ENCODE measurements around the gene SGPL1.
A peak's percentile ranks its signal among the peaks of the same experiment; 100 is the strongest.

SGPL1 gene

DNA sequence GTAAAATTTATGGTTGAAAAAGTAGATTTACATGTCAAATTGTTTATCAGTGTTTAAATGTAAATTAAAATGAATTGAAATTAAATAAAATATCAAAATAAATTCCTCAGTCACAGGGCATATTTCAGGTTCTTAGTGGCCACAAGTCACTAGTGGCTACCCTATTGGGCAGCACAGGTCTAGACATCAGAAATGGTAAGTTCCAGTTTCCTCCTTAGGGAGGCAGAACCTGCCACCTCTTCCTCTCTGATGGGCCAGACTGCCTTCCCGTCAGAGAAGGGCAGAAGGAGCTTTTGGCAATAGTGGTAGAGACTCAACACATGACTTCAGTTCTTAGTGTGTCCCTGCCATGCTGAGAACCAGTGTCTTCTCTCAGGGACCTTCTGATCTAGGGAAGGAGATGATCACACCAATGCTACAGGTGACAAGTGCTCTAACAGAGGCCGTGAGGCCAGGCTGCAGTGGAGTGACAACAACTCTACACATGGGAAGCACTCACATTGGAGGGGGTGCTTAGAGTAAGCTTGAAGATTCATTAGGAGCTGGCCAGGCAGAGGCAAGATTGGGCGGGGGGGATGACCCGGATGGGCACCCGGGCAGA lies 87.0 kb downstream of the SGPL1 start:
- CTCF ChIA-PET = interaction anchor here (1.0 to 10.7 kb wide), 15 partner anchors 10 to 1221 kb away, joined by 3 to 57 read pairs (median 5); no protein-coding TSS in a partner anchor

DNA sequence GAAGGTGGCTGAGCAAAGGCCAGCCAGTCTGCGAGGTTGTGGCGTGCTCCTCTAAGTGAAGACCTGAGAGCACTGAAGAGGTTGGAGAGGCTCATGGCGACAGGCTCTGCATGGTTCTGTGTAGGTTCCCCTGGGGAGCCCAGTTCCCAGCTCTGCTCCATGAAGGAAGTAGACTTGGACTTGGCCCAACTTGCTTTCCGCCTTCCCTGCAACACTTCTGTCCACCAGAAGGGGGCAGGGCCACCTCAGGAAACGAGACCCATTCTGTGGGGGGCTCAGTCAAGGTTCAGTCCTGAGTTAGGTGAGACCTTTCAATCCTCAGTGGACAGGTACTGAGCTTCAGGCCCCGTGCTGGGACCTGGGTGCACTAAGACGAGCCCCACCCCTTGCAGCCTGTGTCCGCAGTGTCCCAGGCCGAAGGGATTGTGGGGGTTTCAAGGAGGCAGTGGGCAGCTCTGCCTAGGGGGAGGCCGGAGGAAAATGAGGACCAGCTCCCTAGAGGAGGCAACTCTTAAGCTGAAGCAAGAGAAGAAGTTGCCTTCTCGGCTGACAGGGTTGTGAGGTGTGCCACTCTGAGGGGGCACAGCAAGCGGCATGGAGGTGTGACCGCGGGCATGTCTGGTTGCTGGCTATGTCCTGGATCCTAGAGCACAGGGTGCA lies 87.6 kb downstream of the SGPL1 start:
- Histone ChIP-seq H3K9me3 (ENCODE audit: control extremely low read depth in 1 of 5, control insufficient read depth in 4 of 5, insufficient read depth in 2 of 5, low read depth in 1 of 5, low read length in 4 of 5) (no peaks in the 10 kb centered on the region), H3K27me3 (replicated peaks in 2 of 5; ENCODE audit: control insufficient read depth in 4 of 5, insufficient read depth in 5 of 5, low read length in 4 of 5) (no peaks in the 10 kb centered on the region), H3K4me1 (ENCODE audit: control extremely low read depth in 1 of 4, control insufficient read depth in 4 of 4, insufficient read depth in 4 of 4, low read length in 3 of 4) (no peaks in the 10 kb centered on the region), H3K27ac (ENCODE audit: insufficient read depth in 1 of 2, low read depth in 1 of 2, low read length in 2 of 2, poor library complexity in 1 of 2, severe bottlenecking in 2 of 2) (no peak overlapping the region), H3K36me3 (ENCODE audit: control insufficient read depth in 4 of 4, insufficient read depth in 4 of 4, low read length in 3 of 4) (no peaks in the 10 kb centered on the region), H3K4me3 (ENCODE audit: control insufficient read depth in 1 of 7, extremely low read depth in 1 of 7, insufficient read depth in 4 of 7, low read depth in 2 of 7, low read length in 6 of 7) (no peak overlapping the region)
- DNase-seq = peak; percentile 41 to 61 (median 57)
- ChIA-PET POLR2A (no interaction called here), CTCF (interaction anchor here (1.0 to 10.7 kb wide), 17 partner anchors 9 to 389 kb away, joined by 3 to 57 read pairs (median 4); no protein-coding TSS in a partner anchor)
- 69% methylated on average over 14 of the region's 14 CpGs for WGBS (ENCODE audit: insufficient coverage)

More for the DNA sequence above, 87.0 kb downstream of the SGPL1 start:
- H3K27ac ChIP-seq (ENCODE audit: insufficient read depth in 1 of 2, low read depth in 1 of 2, low read length in 2 of 2, poor library complexity in 1 of 2, severe bottlenecking in 2 of 2) = no peak overlapping the region
- H3K27me3 ChIP-seq (replicated peaks in 2 of 5; ENCODE audit: control insufficient read depth in 4 of 5, insufficient read depth in 5 of 5, low read length in 4 of 5) = no peaks in the 10 kb centered on the region
- H3K9me3 ChIP-seq (ENCODE audit: control extremely low read depth in 1 of 5, control insufficient read depth in 4 of 5, insufficient read depth in 2 of 5, low read depth in 1 of 5, low read length in 4 of 5) = no peaks in the 10 kb centered on the region
- POLR2A ChIA-PET = no interaction called here
- WGBS (ENCODE audit: insufficient coverage) = 92% methylated on average over 4 of the region's 5 CpGs
- no peak for DNase-seq
- H3K36me3 ChIP-seq (ENCODE audit: control insufficient read depth in 4 of 4, insufficient read depth in 4 of 4, low read length in 3 of 4) = no peaks in the 10 kb centered on the region
- no peaks in the 10 kb centered on the region for H3K4me1 ChIP-seq (ENCODE audit: control extremely low read depth in 1 of 4, control insufficient read depth in 4 of 4, insufficient read depth in 4 of 4, low read length in 3 of 4)
- H3K4me3 ChIP-seq (ENCODE audit: control insufficient read depth in 1 of 7, extremely low read depth in 1 of 7, insufficient read depth in 4 of 7, low read depth in 2 of 7, low read length in 6 of 7) = no peak overlapping the region

DNA sequence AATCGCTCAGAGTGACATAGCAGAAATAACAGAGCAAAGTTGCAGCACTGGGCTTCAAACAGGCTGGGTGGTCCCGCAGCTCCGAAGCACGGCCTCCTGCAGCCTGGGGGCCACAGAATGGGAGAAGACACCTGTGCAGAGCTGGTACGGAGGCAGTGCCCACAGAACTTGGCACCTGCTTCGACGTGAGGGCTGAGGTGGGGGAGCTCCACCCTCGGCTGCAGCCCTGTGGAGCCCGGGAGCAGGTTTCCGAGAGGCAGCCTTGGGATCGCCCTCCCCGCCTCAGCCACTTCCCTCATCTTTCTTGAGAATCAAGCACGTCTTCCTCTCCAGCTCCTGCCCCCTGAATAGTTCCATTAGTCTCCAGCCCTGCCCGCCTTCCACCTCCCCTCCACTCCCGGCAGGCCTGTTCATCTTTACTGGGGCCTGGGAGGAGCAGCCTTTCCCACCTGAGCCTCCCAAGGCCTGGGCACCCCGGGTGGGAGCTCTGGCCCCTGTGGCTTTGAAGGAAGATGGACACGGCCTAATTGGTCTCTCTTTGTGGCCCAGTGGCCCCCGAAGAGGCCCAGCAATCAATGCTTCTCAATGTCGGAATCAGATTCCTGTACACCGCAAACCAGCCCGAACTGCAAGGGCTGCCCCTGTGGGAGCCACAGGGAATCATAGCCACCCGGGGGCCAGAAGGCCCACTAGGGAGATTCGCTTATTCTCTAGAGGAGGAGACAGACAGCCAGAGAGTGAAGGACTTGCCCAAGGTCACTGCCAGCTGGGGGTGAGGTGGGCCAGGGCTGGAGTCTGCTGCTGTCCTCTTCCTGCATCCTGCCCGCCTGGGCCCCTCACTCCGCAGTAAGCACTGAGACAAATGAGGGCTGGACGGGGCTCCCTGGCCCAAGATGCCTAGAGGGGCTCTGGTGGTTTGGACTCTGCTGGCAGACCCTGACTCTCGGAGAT lies 89.6 kb downstream of the SGPL1 start:
- no peak overlapping the region for H3K27ac ChIP-seq (ENCODE audit: insufficient read depth in 1 of 2, low read depth in 1 of 2, low read length in 2 of 2, poor library complexity in 1 of 2, severe bottlenecking in 2 of 2)
- ChIA-PET POLR2A (no interaction called here), CTCF (interaction anchor here (0.5 to 10.7 kb wide), 5 partner anchors 20 to 384 kb away, joined by 3 to 57 read pairs (median 5); no protein-coding TSS in a partner anchor)
- DNase-seq = no peak
- no peaks in the 10 kb centered on the region for H3K27me3 ChIP-seq (replicated peaks in 2 of 5; ENCODE audit: control insufficient read depth in 4 of 5, insufficient read depth in 5 of 5, low read length in 4 of 5)
- no peaks in the 10 kb centered on the region for H3K4me1 ChIP-seq (ENCODE audit: control extremely low read depth in 1 of 4, control insufficient read depth in 4 of 4, insufficient read depth in 4 of 4, low read length in 3 of 4)
- H3K4me3 ChIP-seq (ENCODE audit: control insufficient read depth in 1 of 7, extremely low read depth in 1 of 7, insufficient read depth in 4 of 7, low read depth in 2 of 7, low read length in 6 of 7) = no peak overlapping the region
- 94% methylated on average over 26 of the region's 27 CpGs for WGBS (ENCODE audit: insufficient coverage)
- no peaks in the 10 kb centered on the region for H3K9me3 ChIP-seq (ENCODE audit: control extremely low read depth in 1 of 5, control insufficient read depth in 4 of 5, insufficient read depth in 2 of 5, low read depth in 1 of 5, low read length in 4 of 5)
- H3K36me3 ChIP-seq (ENCODE audit: control insufficient read depth in 4 of 4, insufficient read depth in 4 of 4, low read length in 3 of 4) = no peaks in the 10 kb centered on the region

DNA sequence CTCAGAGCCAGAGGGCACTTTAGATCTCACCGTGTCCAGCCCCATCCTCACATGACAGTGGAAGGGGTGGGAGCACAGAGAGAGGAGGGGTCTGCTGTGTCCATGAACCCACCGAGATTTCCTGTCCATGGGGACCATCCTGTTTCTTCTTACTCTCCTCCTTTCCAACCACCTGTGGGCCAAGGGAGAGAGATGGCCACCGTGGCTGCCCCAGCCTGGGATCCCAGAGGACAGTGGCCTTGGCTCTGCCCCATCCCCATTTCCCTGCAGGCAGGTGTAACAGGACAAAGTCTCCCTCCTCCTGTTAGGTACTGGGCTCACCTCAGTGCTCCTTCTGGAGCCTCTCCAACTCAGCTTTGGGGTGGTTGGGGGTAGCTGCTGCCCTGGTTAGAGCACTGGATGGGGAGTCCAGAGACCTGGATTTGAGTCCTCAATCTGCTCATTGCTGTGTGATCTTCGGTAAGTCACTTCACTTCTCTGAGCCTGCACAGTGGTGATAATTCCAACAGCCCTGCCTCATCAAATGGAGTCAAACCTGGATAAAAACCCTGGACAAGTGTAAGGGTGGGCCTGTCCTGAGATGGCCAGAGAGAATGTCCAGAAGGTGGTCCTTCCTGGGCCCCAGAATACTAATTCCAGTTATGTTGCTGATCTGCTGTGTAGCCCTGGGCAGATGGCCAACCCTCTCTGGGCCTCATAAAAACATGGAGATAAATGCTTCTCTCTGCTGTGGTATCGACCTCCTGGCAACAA lies 90.5 kb downstream of the SGPL1 start:
- DNase-seq = no peak
- Histone ChIP-seq H3K4me1 (ENCODE audit: control extremely low read depth in 1 of 4, control insufficient read depth in 4 of 4, insufficient read depth in 4 of 4, low read length in 3 of 4) (no peaks in the 10 kb centered on the region), H3K27ac (ENCODE audit: insufficient read depth in 1 of 2, low read depth in 1 of 2, low read length in 2 of 2, poor library complexity in 1 of 2, severe bottlenecking in 2 of 2) (no peak overlapping the region), H3K4me3 (ENCODE audit: control insufficient read depth in 1 of 7, extremely low read depth in 1 of 7, insufficient read depth in 4 of 7, low read depth in 2 of 7, low read length in 6 of 7) (no peak overlapping the region), H3K36me3 (ENCODE audit: control insufficient read depth in 4 of 4, insufficient read depth in 4 of 4, low read length in 3 of 4) (no peaks in the 10 kb centered on the region), H3K9me3 (ENCODE audit: control extremely low read depth in 1 of 5, control insufficient read depth in 4 of 5, insufficient read depth in 2 of 5, low read depth in 1 of 5, low read length in 4 of 5) (no peaks in the 10 kb centered on the region), H3K27me3 (replicated peaks in 2 of 5; ENCODE audit: control insufficient read depth in 4 of 5, insufficient read depth in 5 of 5, low read length in 4 of 5) (no peaks in the 10 kb centered on the region)
- POLR2A ChIA-PET = no interaction called here
- CTCF ChIA-PET = interaction anchor here (1.1 to 10.7 kb wide), 3 partner anchors 10 to 379 kb away, joined by 4 to 57 read pairs (median 53); no protein-coding TSS in a partner anchor
- WGBS (ENCODE audit: insufficient coverage) = 98% methylated on average over 4 of the region's 5 CpGs

DNA sequence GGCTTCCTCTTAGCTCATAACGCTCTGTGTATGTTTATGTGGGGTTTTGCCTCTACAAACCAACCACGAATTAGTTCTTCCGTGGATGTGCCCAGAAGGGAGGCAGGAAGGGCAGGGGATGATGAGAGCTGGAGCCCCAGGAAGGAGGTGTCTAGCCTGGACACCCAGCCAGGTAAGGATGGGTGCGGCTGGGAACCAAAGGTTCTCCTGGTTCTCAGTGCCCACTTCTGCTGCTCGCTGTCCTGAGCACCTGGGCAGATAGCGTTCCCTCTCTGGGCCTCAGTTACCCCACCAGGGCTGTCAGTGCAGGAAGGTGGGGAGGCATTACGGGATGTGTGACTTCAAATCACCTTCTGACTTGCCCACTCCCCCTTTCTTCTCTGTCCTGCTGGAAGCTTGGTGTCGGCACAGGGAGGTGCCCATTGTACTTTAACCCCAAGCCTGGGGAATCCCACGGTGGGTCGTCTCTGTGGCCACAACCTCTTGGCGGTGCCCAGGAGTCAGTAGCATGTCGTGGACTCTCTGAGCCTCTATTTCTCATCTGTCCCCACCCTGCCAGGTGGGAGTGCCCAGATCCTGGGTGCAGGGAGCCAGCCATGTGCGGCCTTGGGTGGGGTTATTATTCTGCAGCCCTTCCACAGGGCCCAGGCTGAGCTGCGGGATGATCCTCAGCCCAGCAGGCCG lies 91.3 kb downstream of the SGPL1 start:
- Histone ChIP-seq H3K36me3 (ENCODE audit: control insufficient read depth in 4 of 4, insufficient read depth in 4 of 4, low read length in 3 of 4) (no peaks in the 10 kb centered on the region), H3K9me3 (ENCODE audit: control extremely low read depth in 1 of 5, control insufficient read depth in 4 of 5, insufficient read depth in 2 of 5, low read depth in 1 of 5, low read length in 4 of 5) (peaks cover 0 to 3% (median 0%) of the 10 kb centered on the region in 5 experiments), H3K27me3 (replicated peaks in 2 of 5; ENCODE audit: control insufficient read depth in 4 of 5, insufficient read depth in 5 of 5, low read length in 4 of 5) (no peaks in the 10 kb centered on the region), H3K4me3 (ENCODE audit: control insufficient read depth in 1 of 7, extremely low read depth in 1 of 7, insufficient read depth in 4 of 7, low read depth in 2 of 7, low read length in 6 of 7) (no peak overlapping the region), H3K27ac (ENCODE audit: insufficient read depth in 1 of 2, low read depth in 1 of 2, low read length in 2 of 2, poor library complexity in 1 of 2, severe bottlenecking in 2 of 2) (no peak overlapping the region), H3K4me1 (ENCODE audit: control extremely low read depth in 1 of 4, control insufficient read depth in 4 of 4, insufficient read depth in 4 of 4, low read length in 3 of 4) (no peaks in the 10 kb centered on the region)
- ChIA-PET POLR2A (no interaction called here), CTCF (interaction anchor here (1.1 to 10.7 kb wide), 2 partner anchors 9 to 19 kb away, joined by 4 to 57 read pairs; no protein-coding TSS in a partner anchor)
- WGBS (ENCODE audit: insufficient coverage) = 96% methylated on average over 11 of the region's 15 CpGs
- no peak for DNase-seq

DNA sequence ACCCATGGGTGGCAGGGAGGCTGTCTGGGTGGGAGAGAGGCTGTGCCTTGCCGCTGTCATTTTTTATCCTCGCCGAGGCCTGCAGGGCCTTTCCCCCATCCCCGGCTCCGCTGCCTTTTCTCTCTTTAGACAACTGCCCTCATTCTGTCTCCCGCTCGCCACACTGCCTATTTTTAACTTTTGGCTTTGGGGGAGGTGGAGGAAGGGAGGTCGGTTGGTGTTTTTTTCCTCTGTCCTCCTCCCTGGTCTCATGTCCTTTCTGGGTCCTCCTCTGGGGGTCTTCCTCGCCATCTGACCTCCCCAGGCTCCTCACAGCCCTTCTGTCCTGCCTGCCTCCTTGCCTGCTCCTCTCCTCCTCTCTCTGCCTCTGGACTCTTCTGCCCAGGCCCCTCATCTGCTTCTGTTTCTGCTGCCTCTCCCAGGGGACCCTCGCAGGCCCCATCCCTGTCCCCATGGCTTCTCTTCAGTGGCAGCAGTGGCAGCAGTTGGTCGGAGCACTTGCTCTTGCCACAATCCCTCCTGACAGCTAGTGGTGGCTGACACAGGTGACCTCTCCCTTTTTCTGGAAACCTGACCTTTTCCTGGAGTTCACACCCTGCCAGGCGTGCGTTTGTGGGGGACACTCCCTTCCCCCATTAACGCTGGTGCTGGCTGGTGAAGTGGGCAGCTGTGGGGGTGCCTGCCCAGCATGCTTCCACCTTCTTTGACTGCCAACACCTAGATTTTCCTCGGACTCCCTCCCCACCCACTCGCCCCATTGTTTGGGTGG lies 92.1 kb downstream of the SGPL1 start:
- ChIA-PET POLR2A (no interaction called here), CTCF (interaction anchor here (1.5 to 10.7 kb wide), 2 partner anchors 18 to 377 kb away, joined by 6 to 57 read pairs; no protein-coding TSS in a partner anchor)
- Histone ChIP-seq H3K27me3 (replicated peaks in 2 of 5; ENCODE audit: control insufficient read depth in 4 of 5, insufficient read depth in 5 of 5, low read length in 4 of 5) (no peaks in the 10 kb centered on the region), H3K27ac (ENCODE audit: insufficient read depth in 1 of 2, low read depth in 1 of 2, low read length in 2 of 2, poor library complexity in 1 of 2, severe bottlenecking in 2 of 2) (no peak overlapping the region), H3K4me3 (ENCODE audit: control insufficient read depth in 1 of 7, extremely low read depth in 1 of 7, insufficient read depth in 4 of 7, low read depth in 2 of 7, low read length in 6 of 7) (no peak overlapping the region), H3K9me3 (ENCODE audit: control extremely low read depth in 1 of 5, control insufficient read depth in 4 of 5, insufficient read depth in 2 of 5, low read depth in 1 of 5, low read length in 4 of 5) (peaks cover 0 to 3% (median 0%) of the 10 kb centered on the region in 5 experiments), H3K36me3 (ENCODE audit: control insufficient read depth in 4 of 4, insufficient read depth in 4 of 4, low read length in 3 of 4) (no peaks in the 10 kb centered on the region), H3K4me1 (ENCODE audit: control extremely low read depth in 1 of 4, control insufficient read depth in 4 of 4, insufficient read depth in 4 of 4, low read length in 3 of 4) (peaks cover 0 to 1% (median 0%) of the 10 kb centered on the region in 4 experiments)
- DNase-seq = no peak
- 87% methylated on average over 7 of the region's 16 CpGs for WGBS (ENCODE audit: insufficient coverage)

All from common myeloid progenitor, CD34-positive (primary cell).